Large intestine (tissue), 3 donors: ENCODE measurements around the gene EXOC3. TPM values are rescaled to one million over a fixed set of nuclear protein-coding genes. Genes with fewer than 3 reads are reported as not detected.
"Not testable (repeated sequence)": the region's sequence is repeated elsewhere in the genome, so short reads cannot be mapped to it uniquely, and the experiment has no call there.

Source experiments
- DNase-seq, 2 donors: peaks; one replicate each; pipeline versions ENCODE4 v3.0.0 to v3.0.0-alpha.2; 2013
- H3K27ac ChIP-seq: one replicate; pipeline ENCODE4 v1.5.1; 2013; ENCODE audit warnings: low read length
- H3K27me3 ChIP-seq: 2 replicates; pipeline ENCODE4 v1.6.1; 2013; ENCODE audit warnings: low read length; ENCODE audit not compliant: control insufficient read depth, insufficient read depth
- H3K36me3 ChIP-seq: 2 replicates; pipeline ENCODE4 v1.6.1; 2013; ENCODE audit warnings: low read length; ENCODE audit not compliant: control insufficient read depth, insufficient read depth
- H3K4me1 ChIP-seq: one replicate; pipeline ENCODE4 v1.6.1; 2013; ENCODE audit warnings: low read length; ENCODE audit not compliant: control insufficient read depth, insufficient read depth
- H3K4me3 ChIP-seq: one replicate; pipeline ENCODE4 v1.5.1; 2013; ENCODE audit warnings: low read length
- H3K9me3 ChIP-seq: one replicate; pipeline ENCODE4 v1.6.1; 2013; ENCODE audit warnings: mild to moderate bottlenecking, low read depth, low read length, moderate library complexity; ENCODE audit not compliant: control insufficient read depth
- WGBS: methylation state at CpG from one replicate; pipeline ENCODE4 v1.1.5; 2013; ENCODE audit warnings: low lambda C conversion rate; ENCODE audit not compliant: insufficient coverage; 5-methylcytosine and 5-hydroxymethylcytosine counted together
- polyA plus RNA-seq: library from polyadenylated mRNA; unstranded; fragments of 120-200 nt; gene quantifications from one replicate; pipeline ENCODE4 v1.2.1, GENCODE V29; 2013

EXOC3 gene
- polyA plus RNA-seq, 1 donor: 59.1 TPM

GRCh38 chr5:483011-483410 lies 40.0 kb downstream of the EXOC3 start:
- Histone ChIP-seq H3K4me3 (no peak overlapping the region), H3K36me3 (peaks cover 42% of the 10 kb centered on the region), H3K27ac (no peak overlapping the region), H3K4me1 (no peaks in the 10 kb centered on the region), H3K9me3 (peaks cover 8% of the 10 kb centered on the region), H3K27me3 (no peaks in the 10 kb centered on the region)
- WGBS: no CpG with 5 or more reads among the region's 26 CpGs
- DNase-seq: no peak

DNA sequence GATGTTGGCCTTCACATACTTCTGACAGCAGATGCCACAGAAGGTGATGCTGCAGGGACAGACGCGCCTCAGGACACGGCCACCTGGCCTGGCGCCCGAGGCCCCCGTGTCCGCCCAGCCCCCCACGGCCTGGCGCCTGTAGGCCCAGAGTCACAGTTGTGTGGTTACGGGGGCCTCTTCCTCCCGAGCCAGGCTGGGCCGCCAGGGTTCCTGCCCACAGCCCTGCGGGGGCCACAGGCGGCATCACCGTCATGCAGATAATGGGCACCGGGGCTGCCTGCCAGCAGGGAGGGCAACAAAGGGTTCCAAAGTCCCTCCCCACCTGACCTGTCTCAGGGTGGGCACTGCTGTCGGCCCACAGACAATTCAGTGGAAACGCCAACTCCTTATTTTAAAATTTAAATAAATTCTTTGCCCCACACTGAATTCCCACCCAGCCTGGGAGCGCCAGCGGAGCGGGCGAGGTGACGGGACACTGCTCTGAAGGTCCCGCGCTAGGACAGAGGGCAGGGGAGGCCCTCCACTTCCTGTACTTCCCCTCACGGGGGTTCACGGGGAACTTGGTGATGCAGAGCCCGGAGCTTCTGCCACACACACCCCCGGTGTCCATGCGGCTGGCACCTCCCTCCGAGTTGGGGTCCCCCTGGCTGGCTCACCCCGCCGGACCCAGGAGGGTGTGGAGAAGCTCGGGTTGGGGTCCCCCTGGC lies 40.6 kb downstream of the EXOC3 start:
- WGBS: no CpG with 5 or more reads among the region's 34 CpGs
- H3K27me3 ChIP-seq: no peaks in the 10 kb centered on the region
- H3K36me3 ChIP-seq: peaks cover 39% of the 10 kb centered on the region
- no peaks in the 10 kb centered on the region for H3K4me1 ChIP-seq
- H3K9me3 ChIP-seq: peaks cover 12% of the 10 kb centered on the region
- no peak overlapping the region for H3K27ac ChIP-seq
- H3K4me3 ChIP-seq: no peak overlapping the region
- no peak for DNase-seq

GRCh38 chr5:484556-484955 lies 41.6 kb downstream of the EXOC3 start:
- no peaks in the 10 kb centered on the region for H3K27me3 ChIP-seq
- no peaks in the 10 kb centered on the region for H3K4me1 ChIP-seq
- H3K27ac ChIP-seq: no peak overlapping the region
- no CpG with 5 or more reads among the region's 24 CpGs for WGBS
- H3K36me3 ChIP-seq: peaks cover 40% of the 10 kb centered on the region
- no peak for DNase-seq
- no peak overlapping the region for H3K4me3 ChIP-seq
- H3K9me3 ChIP-seq: peaks cover 14% of the 10 kb centered on the region

- peaks cover 37% of the 10 kb centered on the region for H3K36me3 ChIP-seq
- H3K4me3 ChIP-seq: no peak overlapping the region
- DNase-seq: no peak
Measured at GRCh38 chr5:485113-485945, 42.4 kb downstream of the EXOC3 start.

DNA sequence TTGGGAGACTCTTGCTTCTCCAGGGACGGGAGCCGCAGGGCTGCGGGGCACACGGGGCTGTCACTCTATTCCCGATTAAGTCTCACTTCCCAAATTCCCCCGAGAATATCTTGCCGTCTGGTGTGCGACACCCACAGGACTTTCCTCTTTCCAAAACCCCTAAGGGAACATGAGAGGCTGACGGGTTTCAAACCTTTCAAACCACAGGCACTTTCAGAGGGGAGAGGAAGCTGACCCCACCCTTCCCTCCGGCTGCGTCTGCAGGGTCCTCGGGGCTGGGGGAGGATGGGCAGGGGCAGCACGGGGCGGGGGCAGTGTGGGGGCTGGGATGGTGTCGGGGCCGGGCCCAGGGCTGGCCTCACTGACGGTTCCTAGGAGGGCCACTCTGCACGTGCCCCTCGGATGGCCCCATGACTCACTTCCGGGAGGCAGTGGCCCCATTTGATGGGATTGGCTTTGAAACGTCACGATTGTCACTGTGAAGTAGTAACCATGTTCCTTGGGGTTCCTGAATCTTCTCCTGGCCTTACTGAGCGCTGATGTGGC lies 43.0 kb downstream of the EXOC3 start:
- WGBS: no CpG with 5 or more reads among the region's 23 CpGs
- no peak for DNase-seq
- Histone ChIP-seq H3K9me3 (peaks cover 15% of the 10 kb centered on the region), H3K27me3 (no peaks in the 10 kb centered on the region), H3K27ac (no peak overlapping the region), H3K4me1 (no peaks in the 10 kb centered on the region), H3K36me3 (peaks cover 42% of the 10 kb centered on the region), H3K4me3 (no peak overlapping the region)

More at GRCh38 chr5:485113-485945, 42.4 kb downstream of the EXOC3 start:
- Histone ChIP-seq H3K4me1 (no peaks in the 10 kb centered on the region), H3K9me3 (peaks cover 14% of the 10 kb centered on the region), H3K27me3 (no peaks in the 10 kb centered on the region), H3K27ac (no peak overlapping the region)
- WGBS: no CpG with 5 or more reads among the region's 29 CpGs

DNA sequence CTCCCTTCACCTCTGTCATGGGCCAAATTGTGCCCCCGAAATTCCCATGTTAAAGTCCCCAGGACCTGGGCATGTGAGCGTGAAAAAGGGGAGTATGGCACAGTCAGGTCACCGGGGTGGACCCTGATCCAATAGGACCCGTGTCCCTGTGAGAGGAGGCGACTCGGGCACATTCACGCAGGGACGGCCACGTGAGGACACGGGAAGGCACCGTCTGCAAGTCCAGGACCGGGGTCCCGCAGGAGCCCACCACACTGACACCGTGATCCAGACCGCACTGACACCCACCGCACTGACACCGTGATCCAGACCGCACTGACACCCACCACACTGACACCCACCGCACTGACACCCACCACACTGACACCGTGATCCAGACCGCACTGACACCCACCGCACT lies 43.6 kb downstream of the EXOC3 start:
- Histone ChIP-seq H3K9me3 (peaks cover 21% of the 10 kb centered on the region), H3K36me3 (peaks cover 40% of the 10 kb centered on the region)
- no CpG with 5 or more reads among the region's 22 CpGs for WGBS
- H3K4me1 ChIP-seq, H3K27ac ChIP-seq, H3K27me3 ChIP-seq, DNase-seq, H3K4me3 ChIP-seq: not testable (repeated sequence)

DNA sequence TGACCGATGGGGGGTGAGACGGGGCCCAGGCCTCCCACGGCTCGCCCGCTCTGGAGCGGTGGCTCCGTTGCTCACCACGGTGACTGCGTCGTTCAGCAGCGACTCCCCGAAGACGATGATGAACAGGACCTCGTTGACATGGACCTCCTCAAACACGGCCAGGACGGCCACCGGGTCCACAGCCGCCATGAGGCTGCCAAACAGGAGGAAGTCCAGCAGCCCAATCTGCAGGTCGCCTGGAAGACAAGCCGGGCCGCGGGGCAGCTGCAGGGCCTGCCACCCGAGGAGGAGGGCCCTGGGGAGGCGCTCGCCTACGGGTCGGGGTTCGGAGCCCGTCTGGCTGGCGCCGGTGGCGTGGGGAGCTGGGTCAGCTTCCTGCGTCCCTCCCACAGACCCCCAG lies 45.3 kb downstream of the EXOC3 start:
- Histone ChIP-seq H3K4me1 (no peaks in the 10 kb centered on the region), H3K36me3 (peaks cover 31% of the 10 kb centered on the region), H3K27ac (no peak overlapping the region), H3K9me3 (peaks cover 17% of the 10 kb centered on the region), H3K4me3 (no peak overlapping the region), H3K27me3 (no peaks in the 10 kb centered on the region)
- no peak for DNase-seq
- WGBS: no CpG with 5 or more reads among the region's 33 CpGs

- Histone ChIP-seq H3K27me3 (no peaks in the 10 kb centered on the region), H3K4me3 (no peak overlapping the region), H3K9me3 (peaks cover 17% of the 10 kb centered on the region), H3K4me1 (no peaks in the 10 kb centered on the region), H3K36me3 (peaks cover 31% of the 10 kb centered on the region), H3K27ac (no peak overlapping the region)
- WGBS: no CpG with 5 or more reads among the region's 40 CpGs
- DNase-seq: no peak
Measured at GRCh38 chr5:488744-489688, 46.0 kb downstream of the EXOC3 start.

DNA sequence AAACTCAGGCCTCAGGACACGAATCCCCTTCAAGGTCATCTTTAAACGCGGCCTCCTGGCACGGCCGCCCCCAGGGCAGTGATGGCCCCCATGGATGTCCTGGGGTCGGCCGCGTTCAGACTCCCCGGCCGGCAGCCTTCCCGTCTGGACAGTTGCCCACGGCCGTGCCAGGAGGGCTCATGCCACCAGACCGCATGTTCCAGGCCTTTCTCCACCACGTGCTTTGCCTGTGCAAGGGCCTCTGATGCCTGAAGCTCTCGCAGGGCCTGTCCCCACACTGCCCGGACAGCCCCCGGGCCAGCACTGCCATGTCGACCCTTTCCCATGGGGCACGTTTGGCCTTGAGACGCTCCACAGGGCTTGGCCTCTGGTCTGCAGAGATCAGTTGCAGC lies 46.7 kb downstream of the EXOC3 start:
- Histone ChIP-seq H3K27me3 (no peaks in the 10 kb centered on the region), H3K27ac (no peak overlapping the region), H3K36me3 (peaks cover 27% of the 10 kb centered on the region), H3K9me3 (peaks cover 18% of the 10 kb centered on the region), H3K4me3 (no peak overlapping the region), H3K4me1 (no peaks in the 10 kb centered on the region)
- no peak for DNase-seq
- 76% methylated on average over 3 of the region's 21 CpGs for WGBS
